Epithelial cell of proximal tubule (primary cell): ENCODE measurements around the gene KCTD5. TPM values are rescaled to one million over a fixed set of nuclear protein-coding genes. Genes with fewer than 3 reads are reported as not detected.

ENCODE experiments used
- DNase-seq: peaks from one replicate; pipeline ENCODE4 v3.0.0-alpha.2; 2011; ENCODE audit warnings: low read depth
- H3K4me3 ChIP-seq: 2 replicates; pipeline ENCODE4 v1.5.1; 2011; ENCODE audit warnings: low read depth, mild to moderate bottlenecking, low read length
- CTCF ChIP-seq: conservative IDR thresholded peaks from 2 replicates; pipeline ENCODE4 v1.5.1; 2012; ENCODE audit warnings: low read depth, mild to moderate bottlenecking, low read length
- total RNA-seq: library from RNA; depleted of rRNA; stranded (reverse); fragments of >200 nt; gene quantifications from 2 replicates; pipeline ENCODE4 v1.2.3, GENCODE V29; 2015

Gene KCTD5
- total RNA-seq, 1 donor from 2014 or later = 45.1 TPM

GRCh38 chr16:2712546-2712945 is 30.2 kb downstream of the KCTD5 start:
- H3K4me3 ChIP-seq = no peak overlapping the region
- no peak for DNase-seq
- no peak for TF ChIP-seq CTCF

- DNase-seq = no peak
- no peak overlapping the region for H3K4me3 ChIP-seq
- TF ChIP-seq CTCF = no peak
Measured at GRCh38 chr16:2713523-2713922, 31.2 kb downstream of the KCTD5 start.

GRCh38 chr16:2713985-2714774 is 31.9 kb downstream of the KCTD5 start:
- no peak for TF ChIP-seq CTCF
- no peak for DNase-seq
- no peak overlapping the region for H3K4me3 ChIP-seq

GRCh38 chr16:2715064-2715463 is 32.7 kb downstream of the KCTD5 start:
- no peak for TF ChIP-seq CTCF

GRCh38 chr16:2715519-2715918 is 33.2 kb downstream of the KCTD5 start:
- no peak for DNase-seq
- no peak for TF ChIP-seq CTCF
- no peak overlapping the region for H3K4me3 ChIP-seq

More at GRCh38 chr16:2715064-2715463, 32.7 kb downstream of the KCTD5 start:
- no peak for DNase-seq
- H3K4me3 ChIP-seq = no peak overlapping the region

- TF ChIP-seq CTCF = no peak
- no peak overlapping the region for H3K4me3 ChIP-seq
- DNase-seq = no peak
Measured at GRCh38 chr16:2715966-2716885, 33.9 kb downstream of the KCTD5 start.
